WI38 (cell line): ENCODE data around the gene ARID1B.

Experiments
- H3K4me3 ChIP-seq: 2 replicates; pipeline ENCODE4 v1.5.1; 2011; ENCODE audit warnings: low read depth, mild to moderate bottlenecking, control low read depth, low read length
- TF ChIP-seq, protein P1 (sequence below): IDR thresholded peaks from 2 replicates; pipeline ENCODE4 v1.5.1; 2012; ENCODE audit warnings: low read depth, mild to moderate bottlenecking, control low read depth, low read length

ARID1B gene

DNA sequence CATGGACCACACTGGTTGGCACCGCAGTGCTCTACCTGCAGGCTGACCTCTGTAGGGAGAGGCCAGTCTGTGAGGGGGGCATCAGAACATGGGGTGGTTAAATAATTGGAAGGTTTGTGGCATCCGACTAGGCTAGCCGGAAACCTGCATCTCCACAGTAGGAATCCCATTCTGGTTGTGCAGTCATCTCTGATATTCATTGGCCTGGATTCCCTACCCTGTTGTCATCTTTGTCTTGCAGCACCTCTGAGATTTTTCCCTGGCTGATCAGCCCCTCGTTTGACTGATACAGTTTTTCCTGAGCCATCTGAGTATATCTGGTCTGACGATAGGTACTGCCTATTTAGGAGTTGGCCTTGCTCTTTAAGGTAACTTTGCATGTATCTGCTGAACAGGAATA is 286.7 kb downstream of the ARID1B start:
- H3K4me3 ChIP-seq = no peak overlapping the region
- TF ChIP-seq, protein P1, sequence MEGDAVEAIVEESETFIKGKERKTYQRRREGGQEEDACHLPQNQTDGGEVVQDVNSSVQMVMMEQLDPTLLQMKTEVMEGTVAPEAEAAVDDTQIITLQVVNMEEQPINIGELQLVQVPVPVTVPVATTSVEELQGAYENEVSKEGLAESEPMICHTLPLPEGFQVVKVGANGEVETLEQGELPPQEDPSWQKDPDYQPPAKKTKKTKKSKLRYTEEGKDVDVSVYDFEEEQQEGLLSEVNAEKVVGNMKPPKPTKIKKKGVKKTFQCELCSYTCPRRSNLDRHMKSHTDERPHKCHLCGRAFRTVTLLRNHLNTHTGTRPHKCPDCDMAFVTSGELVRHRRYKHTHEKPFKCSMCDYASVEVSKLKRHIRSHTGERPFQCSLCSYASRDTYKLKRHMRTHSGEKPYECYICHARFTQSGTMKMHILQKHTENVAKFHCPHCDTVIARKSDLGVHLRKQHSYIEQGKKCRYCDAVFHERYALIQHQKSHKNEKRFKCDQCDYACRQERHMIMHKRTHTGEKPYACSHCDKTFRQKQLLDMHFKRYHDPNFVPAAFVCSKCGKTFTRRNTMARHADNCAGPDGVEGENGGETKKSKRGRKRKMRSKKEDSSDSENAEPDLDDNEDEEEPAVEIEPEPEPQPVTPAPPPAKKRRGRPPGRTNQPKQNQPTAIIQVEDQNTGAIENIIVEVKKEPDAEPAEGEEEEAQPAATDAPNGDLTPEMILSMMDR = no peak

DNA sequence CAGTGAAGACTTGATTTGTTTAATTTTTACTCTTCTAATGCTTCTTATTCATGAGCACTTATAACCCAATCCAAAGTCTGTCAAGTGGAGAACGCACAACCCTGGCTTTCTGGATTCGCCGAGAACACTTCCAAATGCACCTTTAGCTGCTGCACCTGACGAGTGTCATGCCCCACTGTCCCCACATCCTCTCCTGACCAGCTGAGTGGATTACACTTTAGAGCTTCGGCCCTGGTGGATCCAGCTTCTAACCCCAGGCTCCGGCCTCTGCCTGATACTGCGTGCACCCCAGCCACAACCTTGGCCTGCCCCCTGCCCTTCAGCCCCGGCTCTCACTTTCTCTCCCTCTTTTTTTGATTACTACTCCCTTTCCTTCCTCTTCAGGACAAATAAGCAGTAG is 287.3 kb downstream of the ARID1B start:
- H3K4me3 ChIP-seq = no peak overlapping the region
- TF ChIP-seq, protein P1 = no peak

DNA sequence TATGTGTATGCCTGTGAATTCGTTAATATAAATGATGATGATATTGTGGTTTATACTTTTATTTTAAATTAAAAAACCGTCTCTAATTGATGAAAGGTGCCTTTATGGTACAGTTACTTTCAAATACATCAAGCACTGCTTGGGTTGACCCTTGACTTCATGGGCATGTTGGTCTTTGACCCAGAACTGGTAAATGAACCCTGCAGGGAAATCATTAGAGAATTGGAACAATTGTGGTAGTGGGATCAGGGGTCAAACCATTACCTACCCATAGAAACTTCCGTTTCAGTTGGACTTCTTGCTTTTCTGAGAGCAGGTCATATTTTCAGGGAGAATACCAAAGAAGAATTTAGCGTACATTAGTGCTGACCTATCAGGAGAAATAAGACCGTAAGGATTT is 288.2 kb downstream of the ARID1B start:
- no peak overlapping the region for H3K4me3 ChIP-seq
- TF ChIP-seq, protein P1 = no peak

DNA sequence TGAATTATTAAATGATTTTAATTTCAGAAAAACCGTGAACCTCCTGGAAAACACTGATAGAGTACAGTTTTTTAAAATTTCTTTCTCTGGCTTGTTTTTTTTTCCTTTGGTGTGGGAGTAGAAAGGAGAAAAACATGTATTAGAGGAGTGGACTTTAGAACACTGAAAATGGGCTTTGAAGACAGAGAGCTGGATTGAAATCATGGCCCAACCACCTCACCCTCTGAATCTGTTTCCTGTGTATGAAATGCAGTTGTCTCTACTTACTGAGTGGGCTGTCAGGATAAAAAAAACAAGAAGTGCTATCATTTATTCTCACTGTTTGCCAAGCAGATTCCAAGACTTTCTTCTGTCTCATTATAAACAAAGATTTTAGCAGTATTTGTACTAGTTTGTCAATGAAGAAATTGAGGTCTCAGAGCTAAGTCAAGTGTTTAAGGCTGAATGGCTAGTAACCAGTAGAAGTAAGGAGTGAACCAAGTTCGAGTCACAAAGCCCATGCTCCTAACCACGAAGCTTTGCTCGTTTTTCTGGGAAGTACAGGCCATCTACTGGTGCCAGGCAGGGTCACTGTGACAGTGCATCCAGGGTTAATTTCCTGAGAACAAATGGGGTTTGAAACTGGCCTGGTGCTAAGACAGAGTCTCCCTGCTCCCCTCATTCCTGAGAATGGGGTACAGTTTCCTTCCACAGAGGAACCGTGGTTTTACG is 289.8 kb downstream of the ARID1B start:
- TF ChIP-seq, protein P1 = no peak
- H3K4me3 ChIP-seq = no peak overlapping the region

GRCh38 chr6:157067507-157067906 is 290.3 kb downstream of the ARID1B start:
- TF ChIP-seq, protein P1 = no peak

GRCh38 chr6:157068691-157069324 is 291.6 kb downstream of the ARID1B start:
- TF ChIP-seq, protein P1 = no peak
- no peak overlapping the region for H3K4me3 ChIP-seq

More at GRCh38 chr6:157067507-157067906, 290.3 kb downstream of the ARID1B start:
- H3K4me3 ChIP-seq = no peak overlapping the region

DNA sequence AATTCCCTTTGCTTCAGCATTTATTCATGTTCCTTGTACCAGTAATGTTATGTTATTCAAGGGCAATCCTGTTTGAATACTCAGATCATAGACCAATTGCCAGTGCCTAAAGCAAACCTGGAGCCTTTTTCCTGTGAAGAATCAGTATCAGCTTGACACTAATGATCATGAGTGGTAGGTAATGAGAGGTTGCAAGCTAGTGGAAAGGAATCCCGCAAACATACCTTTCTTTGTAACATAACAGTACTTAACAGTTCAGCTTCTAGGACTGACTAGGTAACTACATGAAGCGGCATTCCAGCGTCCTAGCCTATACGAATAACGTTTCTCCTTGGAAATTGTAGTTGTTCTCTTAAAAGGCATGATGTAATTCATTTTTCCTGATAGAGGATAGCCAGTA is 292.4 kb downstream of the ARID1B start:
- no peak overlapping the region for H3K4me3 ChIP-seq
- TF ChIP-seq, protein P1 = no peak
